HepG2 (cell line): ENCODE results near the gene HMBS. TPM values are rescaled to one million over a fixed set of nuclear protein-coding genes. Genes with fewer than 3 reads are reported as not detected.

Experiments used
- CBFB ChIP-seq: sonication (generic); formaldehyde crosslinking; IDR thresholded peaks from 2 replicates; pipeline ENCODE4 v1.4.0; 2020; ENCODE audit warnings: missing genetic modification reagents
- CBX1 ChIP-seq: IDR thresholded peaks from one replicate; pipeline ENCODE4 v1.6.1; 2016; ENCODE audit warnings: antibody characterized with exemption, low read depth
- GATAD1 ChIP-seq: IDR thresholded peaks from 2 replicates; pipeline ENCODE4 v1.6.1; 2016; ENCODE audit warnings: missing genetic modification reagents, missing compliant biosample characterization
- HOXA7 ChIP-seq: sonication (generic); formaldehyde crosslinking; IDR thresholded peaks from 2 replicates; pipeline ENCODE4 v1.8.1; 2022; ENCODE audit warnings: mild to moderate bottlenecking, missing genetic modification reagents, moderate library complexity
- MZF1 ChIP-seq: sonication (generic); formaldehyde crosslinking; IDR thresholded peaks from 2 replicates; pipeline ENCODE4 v1.8.1; 2023; ENCODE audit warnings: mild to moderate bottlenecking, missing genetic modification reagents, borderline replicate concordance
- NFRKB ChIP-seq: fragments of 450-650 bp; IDR thresholded peaks from 2 replicates; pipeline ENCODE4 v1.6.1; 2017
- RBM39 ChIP-seq: fragments of 200-400 bp; formaldehyde crosslinking; IDR thresholded peaks from one replicate; pipeline ENCODE4 v1.6.1; 2018; ENCODE audit warnings: antibody characterized with exemption, mild to moderate bottlenecking, low read depth, low read length; ENCODE audit not compliant: poor library complexity, severe bottlenecking
- ZNF468 ChIP-seq: sonication (generic); formaldehyde crosslinking; IDR thresholded peaks from 2 replicates; pipeline ENCODE4 v1.8.0; 2022; ENCODE audit warnings: mild to moderate bottlenecking, moderate library complexity, missing genetic modification reagents
- ZNF619 ChIP-seq: sonication (generic); formaldehyde crosslinking; IDR thresholded peaks from 2 replicates; pipeline ENCODE4 v1.4.0; 2020; ENCODE audit warnings: mild to moderate bottlenecking, missing genetic modification reagents
- ZNF672 ChIP-seq: sonication (generic); formaldehyde crosslinking; IDR thresholded peaks from 2 replicates; pipeline ENCODE4 v1.8.1; 2022; ENCODE audit warnings: missing genetic modification reagents
- ZNF776 ChIP-seq: sonication (generic); formaldehyde crosslinking; IDR thresholded peaks from 2 replicates; pipeline ENCODE4 v1.4.0; 2020; ENCODE audit warnings: mild to moderate bottlenecking, missing genetic modification reagents
- polyA plus RNA-seq, 8 experiments: library from polyadenylated mRNA; depleted of rRNA in 3 of 8; stranded (reverse) in 7 of 8; unstranded in 1 of 8; fragments of >200 nt; fragmentation: Illumina TruSeq in 4 of 8; extraction: Trizol in 4 of 8; gene quantifications; 2 replicates each; pipeline versions ENCODE4 v1.2.1 to v1.2.3, GENCODE V29; 2011 to 2016; ENCODE audit warnings: low read depth in 4 of 8, missing spikeins in 1 of 8, mixed read lengths in 1 of 8; ENCODE audit not compliant: insufficient read depth in 1 of 8
- total RNA-seq, 5 experiments: library from RNA; depleted of rRNA; stranded (reverse); fragments of >200 nt; fragmentation: Illumina TruSeq; extraction: Trizol; gene quantifications; 2 replicates each; pipeline ENCODE4 v1.2.3, GENCODE V29; 2016; ENCODE audit warnings: low read depth in 1 of 5
- TF ChIP-seq, protein P1 (sequence below): sonication (generic); formaldehyde crosslinking; conservative IDR thresholded peaks from 2 replicates; pipeline ENCODE4 v1.4.0; 2020; ENCODE audit warnings: missing genetic modification reagents
- TF ChIP-seq, protein P2 (sequence below): sonication (generic); formaldehyde crosslinking; IDR thresholded peaks from 2 replicates; pipeline ENCODE4 v1.5.0; 2020; ENCODE audit warnings: mild to moderate bottlenecking, missing genetic modification reagents, moderate library complexity

The HMBS gene
- total and polyA plus RNA-seq, 2 of the 13 experiments (the other 11 are each of a cell fraction or from before 2014, with no cell fraction given) = 9.4 to 46.9 TPM

GRCh38 chr11:119112314-119113020 lies 27.8 kb downstream of the HMBS start (continued):
- TF ChIP-seq, protein P1, sequence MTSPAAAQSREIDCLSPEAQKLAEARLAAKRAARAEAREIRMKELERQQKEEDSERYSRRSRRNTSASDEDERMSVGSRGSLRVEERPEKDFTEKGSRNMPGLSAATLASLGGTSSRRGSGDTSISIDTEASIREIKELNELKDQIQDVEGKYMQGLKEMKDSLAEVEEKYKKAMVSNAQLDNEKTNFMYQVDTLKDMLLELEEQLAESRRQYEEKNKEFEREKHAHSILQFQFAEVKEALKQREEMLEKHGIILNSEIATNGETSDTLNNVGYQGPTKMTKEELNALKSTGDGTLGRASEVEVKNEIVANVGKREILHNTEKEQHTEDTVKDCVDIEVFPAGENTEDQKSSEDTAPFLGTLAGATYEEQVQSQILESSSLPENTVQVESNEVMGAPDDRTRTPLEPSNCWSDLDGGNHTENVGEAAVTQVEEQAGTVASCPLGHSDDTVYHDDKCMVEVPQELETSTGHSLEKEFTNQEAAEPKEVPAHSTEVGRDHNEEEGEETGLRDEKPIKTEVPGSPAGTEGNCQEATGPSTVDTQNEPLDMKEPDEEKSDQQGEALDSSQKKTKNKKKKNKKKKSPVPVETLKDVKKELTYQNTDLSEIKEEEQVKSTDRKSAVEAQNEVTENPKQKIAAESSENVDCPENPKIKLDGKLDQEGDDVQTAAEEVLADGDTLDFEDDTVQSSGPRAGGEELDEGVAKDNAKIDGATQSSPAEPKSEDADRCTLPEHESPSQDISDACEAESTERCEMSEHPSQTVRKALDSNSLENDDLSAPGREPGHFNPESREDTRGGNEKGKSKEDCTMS (CRISPR knock-in tag) = no peak
- TF ChIP-seq ZNF672 (no peak), CBX1 (no peak), GATAD1 (CRISPR knock-in tag) (no peak), RBM39 (no peak), HOXA7 (CRISPR knock-in tag) (no peak), CBFB (CRISPR knock-in tag) (no peak), ZNF619 (CRISPR knock-in tag) (no peak), MZF1 (CRISPR knock-in tag) (no peak), ZNF468 (no peak), ZNF776 (CRISPR knock-in tag) (no peak), NFRKB (no peak)
- TF ChIP-seq, protein P2, sequence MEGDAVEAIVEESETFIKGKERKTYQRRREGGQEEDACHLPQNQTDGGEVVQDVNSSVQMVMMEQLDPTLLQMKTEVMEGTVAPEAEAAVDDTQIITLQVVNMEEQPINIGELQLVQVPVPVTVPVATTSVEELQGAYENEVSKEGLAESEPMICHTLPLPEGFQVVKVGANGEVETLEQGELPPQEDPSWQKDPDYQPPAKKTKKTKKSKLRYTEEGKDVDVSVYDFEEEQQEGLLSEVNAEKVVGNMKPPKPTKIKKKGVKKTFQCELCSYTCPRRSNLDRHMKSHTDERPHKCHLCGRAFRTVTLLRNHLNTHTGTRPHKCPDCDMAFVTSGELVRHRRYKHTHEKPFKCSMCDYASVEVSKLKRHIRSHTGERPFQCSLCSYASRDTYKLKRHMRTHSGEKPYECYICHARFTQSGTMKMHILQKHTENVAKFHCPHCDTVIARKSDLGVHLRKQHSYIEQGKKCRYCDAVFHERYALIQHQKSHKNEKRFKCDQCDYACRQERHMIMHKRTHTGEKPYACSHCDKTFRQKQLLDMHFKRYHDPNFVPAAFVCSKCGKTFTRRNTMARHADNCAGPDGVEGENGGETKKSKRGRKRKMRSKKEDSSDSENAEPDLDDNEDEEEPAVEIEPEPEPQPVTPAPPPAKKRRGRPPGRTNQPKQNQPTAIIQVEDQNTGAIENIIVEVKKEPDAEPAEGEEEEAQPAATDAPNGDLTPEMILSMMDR (CRISPR knock-in tag) = no peak
